Neural cell (in vitro differentiated cells): ENCODE data around the gene LHFPL2.

Source experiments
- EP300 ChIP-seq: fragments of 450-650 bp; conservative IDR thresholded peaks from 2 replicates; pipeline ENCODE4 v1.6.1; 2014; ENCODE audit warnings: antibody characterized with exemption, mild to moderate bottlenecking, moderate library complexity; ENCODE audit not compliant: poor library complexity, severe bottlenecking
- EZH2 ChIP-seq: fragments of 200-600, 300-800 bp; shearing (Covaris generic), sonication (generic); IDR thresholded peaks from 2 replicates; pipeline ENCODE4 v1.6.1; 2014; ENCODE audit warnings: antibody characterized with exemption, low read length, borderline replicate concordance, mild to moderate bottlenecking; ENCODE audit not compliant: insufficient read depth, poor library complexity, severe bottlenecking
- POLR2AphosphoS5 ChIP-seq: IDR thresholded peaks from 2 replicates; pipeline ENCODE4 v1.6.1; 2012
- TF ChIP-seq, protein P1 (sequence below): fragments of 450-650 bp; IDR thresholded peaks from 2 replicates; pipeline ENCODE4 v1.5.1; 2014; ENCODE audit warnings: antibody characterized with exemption, mild to moderate bottlenecking, moderate library complexity; ENCODE audit not compliant: poor library complexity, severe bottlenecking
- TF ChIP-seq, protein P2 (sequence below): IDR thresholded peaks from 2 replicates; pipeline ENCODE4 v1.6.1; 2012; ENCODE audit warnings: borderline replicate concordance

GRCh38 chr5:78509884-78510769, 138.4 kb downstream of the LHFPL2 start:
- TF ChIP-seq, protein P1, sequence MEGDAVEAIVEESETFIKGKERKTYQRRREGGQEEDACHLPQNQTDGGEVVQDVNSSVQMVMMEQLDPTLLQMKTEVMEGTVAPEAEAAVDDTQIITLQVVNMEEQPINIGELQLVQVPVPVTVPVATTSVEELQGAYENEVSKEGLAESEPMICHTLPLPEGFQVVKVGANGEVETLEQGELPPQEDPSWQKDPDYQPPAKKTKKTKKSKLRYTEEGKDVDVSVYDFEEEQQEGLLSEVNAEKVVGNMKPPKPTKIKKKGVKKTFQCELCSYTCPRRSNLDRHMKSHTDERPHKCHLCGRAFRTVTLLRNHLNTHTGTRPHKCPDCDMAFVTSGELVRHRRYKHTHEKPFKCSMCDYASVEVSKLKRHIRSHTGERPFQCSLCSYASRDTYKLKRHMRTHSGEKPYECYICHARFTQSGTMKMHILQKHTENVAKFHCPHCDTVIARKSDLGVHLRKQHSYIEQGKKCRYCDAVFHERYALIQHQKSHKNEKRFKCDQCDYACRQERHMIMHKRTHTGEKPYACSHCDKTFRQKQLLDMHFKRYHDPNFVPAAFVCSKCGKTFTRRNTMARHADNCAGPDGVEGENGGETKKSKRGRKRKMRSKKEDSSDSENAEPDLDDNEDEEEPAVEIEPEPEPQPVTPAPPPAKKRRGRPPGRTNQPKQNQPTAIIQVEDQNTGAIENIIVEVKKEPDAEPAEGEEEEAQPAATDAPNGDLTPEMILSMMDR, result no peak
- TF ChIP-seq EZH2 (no peak), EP300 (no peak), POLR2AphosphoS5 (no peak)
- TF ChIP-seq, protein P2, sequence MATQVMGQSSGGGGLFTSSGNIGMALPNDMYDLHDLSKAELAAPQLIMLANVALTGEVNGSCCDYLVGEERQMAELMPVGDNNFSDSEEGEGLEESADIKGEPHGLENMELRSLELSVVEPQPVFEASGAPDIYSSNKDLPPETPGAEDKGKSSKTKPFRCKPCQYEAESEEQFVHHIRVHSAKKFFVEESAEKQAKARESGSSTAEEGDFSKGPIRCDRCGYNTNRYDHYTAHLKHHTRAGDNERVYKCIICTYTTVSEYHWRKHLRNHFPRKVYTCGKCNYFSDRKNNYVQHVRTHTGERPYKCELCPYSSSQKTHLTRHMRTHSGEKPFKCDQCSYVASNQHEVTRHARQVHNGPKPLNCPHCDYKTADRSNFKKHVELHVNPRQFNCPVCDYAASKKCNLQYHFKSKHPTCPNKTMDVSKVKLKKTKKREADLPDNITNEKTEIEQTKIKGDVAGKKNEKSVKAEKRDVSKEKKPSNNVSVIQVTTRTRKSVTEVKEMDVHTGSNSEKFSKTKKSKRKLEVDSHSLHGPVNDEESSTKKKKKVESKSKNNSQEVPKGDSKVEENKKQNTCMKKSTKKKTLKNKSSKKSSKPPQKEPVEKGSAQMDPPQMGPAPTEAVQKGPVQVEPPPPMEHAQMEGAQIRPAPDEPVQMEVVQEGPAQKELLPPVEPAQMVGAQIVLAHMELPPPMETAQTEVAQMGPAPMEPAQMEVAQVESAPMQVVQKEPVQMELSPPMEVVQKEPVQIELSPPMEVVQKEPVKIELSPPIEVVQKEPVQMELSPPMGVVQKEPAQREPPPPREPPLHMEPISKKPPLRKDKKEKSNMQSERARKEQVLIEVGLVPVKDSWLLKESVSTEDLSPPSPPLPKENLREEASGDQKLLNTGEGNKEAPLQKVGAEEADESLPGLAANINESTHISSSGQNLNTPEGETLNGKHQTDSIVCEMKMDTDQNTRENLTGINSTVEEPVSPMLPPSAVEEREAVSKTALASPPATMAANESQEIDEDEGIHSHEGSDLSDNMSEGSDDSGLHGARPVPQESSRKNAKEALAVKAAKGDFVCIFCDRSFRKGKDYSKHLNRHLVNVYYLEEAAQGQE, result no peak
